ENCODE results near the gene MICU1. TPM values are rescaled to one million over a fixed set of nuclear protein-coding genes. Genes with fewer than 3 reads are reported as not detected.
"Not testable (repeated sequence)": the region's sequence is repeated elsewhere in the genome, so short reads cannot be mapped to it uniquely, and the experiment has no call there.

Gene MICU1
- total RNA-seq, 1 donor from 2014 or later: 37.2 TPM

GRCh38 chr10:72455889-72456595, 169.8 kb downstream of the MICU1 start:
- Histone ChIP-seq H3K27me3 (ENCODE audit: control insufficient read depth, insufficient read depth, low read length) (no peaks in the 10 kb centered on the region), H3K36me3 (ENCODE audit: control insufficient read depth, insufficient read depth, low read length) (no peaks in the 10 kb centered on the region), H3K4me3 (ENCODE audit: low read depth, low read length) (no peak overlapping the region)
- DNase-seq (ENCODE audit: low read depth): peak; percentile 23
- no peak for TF ChIP-seq CTCF (IDR thresholded peaks at IDR 0.05; ENCODE audit: insufficient read depth, low read length, poor library complexity, severe bottlenecking)

GRCh38 chr10:72449941-72450441, 175.9 kb downstream of the MICU1 start:
- Histone ChIP-seq H3K36me3 (ENCODE audit: control insufficient read depth, insufficient read depth, low read length) (no peaks in the 10 kb centered on the region), H3K4me3 (ENCODE audit: low read depth, low read length) (no peak overlapping the region), H3K27me3 (ENCODE audit: control insufficient read depth, insufficient read depth, low read length) (no peaks in the 10 kb centered on the region)
- no peak for DNase-seq (ENCODE audit: low read depth)
- no peak for TF ChIP-seq CTCF (IDR thresholded peaks at IDR 0.05; ENCODE audit: insufficient read depth, low read length, poor library complexity, severe bottlenecking)

- H3K36me3 ChIP-seq (ENCODE audit: control insufficient read depth, insufficient read depth, low read length): no peaks in the 10 kb centered on the region
- no peaks in the 10 kb centered on the region for H3K27me3 ChIP-seq (ENCODE audit: control insufficient read depth, insufficient read depth, low read length)
- no peak for TF ChIP-seq CTCF (IDR thresholded peaks at IDR 0.05; ENCODE audit: insufficient read depth, low read length, poor library complexity, severe bottlenecking)
- H3K4me3 ChIP-seq (ENCODE audit: low read depth, low read length): no peak overlapping the region
- no peak for DNase-seq (ENCODE audit: low read depth)
Measured at GRCh38 chr10:72445851-72446250, 180.0 kb downstream of the MICU1 start.

GRCh38 chr10:72442969-72443368, 182.9 kb downstream of the MICU1 start:
- not testable (repeated sequence) for H3K36me3 ChIP-seq (ENCODE audit: control insufficient read depth, insufficient read depth, low read length); H3K4me3 ChIP-seq (ENCODE audit: low read depth, low read length); DNase-seq (ENCODE audit: low read depth); H3K27me3 ChIP-seq (ENCODE audit: control insufficient read depth, insufficient read depth, low read length)

- DNase-seq (ENCODE audit: low read depth): no peak
- no peak for TF ChIP-seq CTCF (IDR thresholded peaks at IDR 0.05; ENCODE audit: insufficient read depth, low read length, poor library complexity, severe bottlenecking)
- Histone ChIP-seq H3K36me3 (ENCODE audit: control insufficient read depth, insufficient read depth, low read length) (no peaks in the 10 kb centered on the region), H3K27me3 (ENCODE audit: control insufficient read depth, insufficient read depth, low read length) (no peaks in the 10 kb centered on the region), H3K4me3 (ENCODE audit: low read depth, low read length) (no peak overlapping the region)
Measured at GRCh38 chr10:72435570-72435969, 190.3 kb downstream of the MICU1 start.

- DNase-seq (ENCODE audit: low read depth); H3K36me3 ChIP-seq (ENCODE audit: control insufficient read depth, insufficient read depth, low read length); H3K27me3 ChIP-seq (ENCODE audit: control insufficient read depth, insufficient read depth, low read length); H3K4me3 ChIP-seq (ENCODE audit: low read depth, low read length): not testable (repeated sequence)
Measured at GRCh38 chr10:72430936-72431335, 194.9 kb downstream of the MICU1 start.

- H3K4me3 ChIP-seq (ENCODE audit: low read depth, low read length): no peak overlapping the region
- no peak for TF ChIP-seq CTCF (IDR thresholded peaks at IDR 0.05; ENCODE audit: insufficient read depth, low read length, poor library complexity, severe bottlenecking)
- DNase-seq (ENCODE audit: low read depth): no peak
- H3K36me3 ChIP-seq (ENCODE audit: control insufficient read depth, insufficient read depth, low read length): no peaks in the 10 kb centered on the region
- H3K27me3 ChIP-seq (ENCODE audit: control insufficient read depth, insufficient read depth, low read length): no peaks in the 10 kb centered on the region
Measured at GRCh38 chr10:72429931-72430330, 195.9 kb downstream of the MICU1 start.
